NCI-H1436 treated with DMSO at 0.1 percent for 48 hours (cell line): ENCODE results near the gene AIG1.

Source experiments
- DNase-seq: peaks from one replicate; lab custom pipeline; 2025; lab: John Stamatoyannopoulos, UW

AIG1 gene

DNA sequence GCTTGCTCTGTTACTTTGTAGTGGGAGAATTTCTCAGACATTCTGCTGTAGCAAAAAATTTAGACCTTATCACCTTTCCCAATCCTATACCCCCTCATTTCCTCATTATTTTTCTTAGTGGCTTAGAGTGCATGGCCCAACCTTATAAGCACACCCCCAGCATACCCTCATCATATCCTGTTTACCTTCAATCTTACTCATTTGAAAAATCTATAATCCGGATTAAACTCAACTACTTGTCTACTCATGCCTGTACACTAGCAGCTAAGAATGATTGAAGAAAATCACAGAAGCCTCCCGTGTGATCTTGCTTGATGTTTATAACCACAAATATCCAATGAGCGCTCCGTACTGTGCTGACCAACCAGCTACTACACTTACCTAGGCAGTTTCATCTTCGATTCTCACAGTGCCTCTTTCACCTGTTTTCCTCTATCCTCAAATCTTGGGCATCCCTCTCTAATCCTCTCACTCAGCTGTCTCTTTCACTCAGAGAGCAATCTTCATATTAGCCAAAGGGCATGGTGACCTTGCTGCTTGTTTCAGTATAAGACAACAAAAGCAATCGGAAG lies 36.6 kb downstream of the AIG1 start:
- no peak for DNase-seq

GRCh38 chr6:143098054-143098671 lies 37.5 kb downstream of the AIG1 start:
- DNase-seq, result no peak

DNA sequence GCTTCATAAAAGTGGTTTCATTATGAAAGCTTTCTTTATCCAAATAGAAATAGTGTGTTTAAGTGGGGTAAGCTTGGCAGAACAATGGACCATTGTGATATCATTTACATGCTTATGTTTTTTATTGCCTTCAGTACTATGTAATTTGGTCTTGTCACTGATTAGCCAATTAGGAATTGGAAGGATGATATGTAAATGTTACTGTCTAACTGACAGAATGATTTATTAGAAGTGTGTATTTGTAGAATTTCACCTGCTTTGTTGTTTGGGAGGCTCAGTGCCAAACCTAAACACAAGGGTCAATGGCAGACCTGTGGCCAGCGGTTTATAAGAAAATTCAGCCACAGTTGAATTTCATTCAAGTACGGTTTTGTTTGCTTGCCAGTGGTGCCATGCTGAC lies 39.0 kb downstream of the AIG1 start:
- DNase-seq, result no peak

DNA sequence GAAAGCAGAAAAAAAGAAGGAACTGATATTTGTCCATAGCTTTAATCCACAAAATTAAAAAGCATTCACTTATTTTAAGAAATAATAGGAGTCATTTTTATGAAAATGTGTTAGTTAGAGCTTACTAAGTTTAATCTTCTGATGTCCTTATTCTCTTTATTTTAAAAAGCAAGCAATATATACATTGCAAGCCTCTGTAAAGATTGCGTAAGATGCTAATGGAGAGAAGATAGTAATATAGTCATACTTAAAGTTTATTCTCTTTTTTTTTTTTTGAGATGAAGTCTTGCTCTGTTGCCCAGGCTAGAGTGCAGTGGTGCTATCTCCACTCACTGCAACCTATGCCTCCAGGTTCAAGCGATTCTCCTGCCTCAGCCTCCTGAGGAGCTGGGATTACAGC lies 39.7 kb downstream of the AIG1 start:
- no peak for DNase-seq

DNA sequence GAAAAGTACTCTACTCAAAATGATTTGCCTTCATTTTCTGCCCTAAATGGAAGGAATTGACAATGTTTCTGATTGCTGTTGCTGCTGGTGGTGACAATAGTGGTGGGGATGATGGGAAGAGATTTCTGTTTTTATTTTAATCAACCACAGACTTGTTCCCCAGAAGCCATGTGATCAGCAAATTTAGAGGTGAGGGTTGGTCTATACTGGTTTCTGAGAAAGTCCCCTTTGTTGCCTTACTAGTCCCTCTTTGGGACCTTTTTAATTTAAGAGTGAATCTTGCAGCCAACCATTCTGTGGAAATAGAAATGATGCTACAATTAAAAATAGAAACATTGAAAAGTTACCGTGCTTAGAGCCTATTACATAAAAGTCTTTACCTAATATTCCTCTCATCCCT lies 43.2 kb downstream of the AIG1 start:
- no peak for DNase-seq

GRCh38 chr6:143107440-143107839 lies 46.8 kb downstream of the AIG1 start:
- no peak for DNase-seq

- no peak for DNase-seq
Measured at GRCh38 chr6:143107911-143108761, 47.4 kb downstream of the AIG1 start.

- no peak for DNase-seq
Measured at GRCh38 chr6:143109196-143109595, 48.5 kb downstream of the AIG1 start.

DNA sequence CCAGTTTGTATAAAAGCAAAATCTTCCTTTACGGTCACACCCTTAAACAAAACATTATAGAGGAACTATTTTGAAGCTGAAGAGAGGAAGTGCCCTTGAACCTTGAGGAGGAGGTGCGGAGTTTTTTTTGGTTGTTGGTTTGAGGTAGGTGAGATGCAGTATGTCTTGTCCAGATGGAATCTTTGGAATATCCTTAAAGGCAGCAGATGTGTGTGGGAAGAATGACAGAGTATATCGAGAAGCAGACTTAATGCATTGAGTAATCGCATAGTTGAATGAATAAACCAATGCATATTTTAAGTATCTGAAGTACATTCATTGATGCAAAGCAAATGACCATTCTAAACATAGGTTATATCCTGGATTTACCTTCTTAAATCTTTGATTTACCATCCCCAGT lies 49.9 kb downstream of the AIG1 start:
- DNase-seq, result no peak

- DNase-seq, result no peak
Measured at GRCh38 chr6:143110996-143111395, 50.3 kb downstream of the AIG1 start.

GRCh38 chr6:143111443-143111842 lies 50.8 kb downstream of the AIG1 start:
- no peak for DNase-seq

- no peak for DNase-seq
Measured at GRCh38 chr6:143112084-143112768, 51.5 kb downstream of the AIG1 start.

- DNase-seq, result no peak
Measured at GRCh38 chr6:143112837-143113236, 52.1 kb downstream of the AIG1 start.

- DNase-seq, result no peak
Measured at GRCh38 chr6:143115728-143116127, 55.0 kb downstream of the AIG1 start.

- no peak for DNase-seq
Measured at GRCh38 chr6:143117108-143117507, 56.4 kb downstream of the AIG1 start.

- no peak for DNase-seq
Measured at GRCh38 chr6:143119260-143119659, 58.6 kb downstream of the AIG1 start.

DNA sequence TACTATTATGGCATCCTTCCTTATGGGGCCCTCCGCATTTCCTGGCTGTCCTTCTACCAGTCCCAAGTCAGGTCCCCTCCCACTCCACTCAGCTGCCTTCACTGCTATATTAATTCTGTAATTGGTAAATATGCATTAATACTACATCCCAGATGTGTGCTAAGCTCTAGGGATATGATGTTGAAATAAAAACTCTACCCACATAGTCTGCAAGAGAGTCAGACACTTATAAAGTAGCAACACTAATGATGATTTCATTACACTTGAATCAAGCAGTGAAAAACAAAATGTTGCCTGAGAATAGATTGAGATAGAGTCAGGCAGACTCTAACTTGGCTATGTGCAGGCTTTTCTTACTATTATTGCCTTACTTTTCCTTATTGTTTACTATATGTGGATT lies 62.4 kb downstream of the AIG1 start:
- DNase-seq, result no peak

DNA sequence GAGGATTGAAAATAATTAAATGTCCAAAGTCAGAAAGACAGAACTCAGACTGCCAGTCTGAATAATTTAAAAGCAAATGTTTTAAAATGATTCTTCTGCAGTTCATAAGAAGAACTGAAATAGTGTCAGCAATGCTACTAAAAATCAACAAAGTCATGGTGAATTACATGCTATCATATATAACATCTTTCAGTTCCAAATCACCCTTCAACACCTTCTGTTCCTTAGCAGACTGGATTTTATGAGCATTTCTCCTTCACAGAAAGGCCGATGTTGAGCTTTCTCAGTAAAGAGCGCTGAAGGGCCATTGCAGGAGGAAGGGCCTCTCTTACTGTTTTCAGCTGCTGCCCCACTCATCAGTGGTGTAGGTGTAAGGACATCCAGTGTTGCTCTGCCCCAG lies 63.3 kb downstream of the AIG1 start:
- DNase-seq, result no peak

GRCh38 chr6:143125455-143125854 lies 64.8 kb downstream of the AIG1 start:
- no peak for DNase-seq

DNA sequence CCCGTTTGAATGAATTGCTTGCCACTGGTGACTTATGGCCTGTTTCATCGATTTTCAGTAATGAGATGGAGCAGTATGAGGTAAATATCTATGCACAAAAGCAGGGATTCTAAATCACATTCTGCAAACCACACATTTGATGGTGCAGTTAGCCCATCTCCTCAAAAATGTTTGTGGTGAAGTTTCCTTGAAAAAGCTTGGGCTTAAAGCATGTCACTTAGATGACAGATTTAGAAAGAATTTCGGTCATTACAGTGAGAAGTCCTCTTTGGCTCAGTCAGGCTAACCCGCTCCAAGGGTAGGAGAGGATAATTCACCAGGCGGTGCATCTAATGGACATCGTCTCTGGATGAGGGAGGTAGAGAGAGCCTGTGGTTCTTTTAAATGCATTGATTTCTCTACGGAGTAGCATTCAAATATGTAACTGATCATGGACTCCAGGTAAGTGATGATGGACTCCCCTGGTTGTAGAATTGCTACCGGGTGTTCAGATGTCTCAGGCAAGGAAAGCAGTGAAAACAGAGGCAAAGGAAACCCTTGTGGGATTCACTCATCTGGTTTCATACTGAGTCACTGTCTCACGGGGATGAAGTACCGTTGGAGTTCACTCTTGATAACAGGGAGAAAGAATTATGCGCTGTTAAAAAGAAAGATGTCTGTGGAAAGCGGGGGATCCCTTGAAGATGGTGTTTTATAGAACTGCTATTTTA lies 65.3 kb downstream of the AIG1 start:
- no peak for DNase-seq

- DNase-seq, result no peak
Measured at GRCh38 chr6:143126574-143126941, 65.9 kb downstream of the AIG1 start.
